Mesendoderm (in vitro differentiated cells): ENCODE results near the gene ZNF684.
A peak's percentile ranks its signal among the peaks of the same experiment; 100 is the strongest.
"Not testable (repeated sequence)": the region's sequence is repeated elsewhere in the genome, so short reads cannot be mapped to it uniquely, and the experiment has no call there.

Experiments used
- DNase-seq: peaks from one replicate; pipeline ENCODE4 v3.0.0; 2013
- H2AK5ac ChIP-seq: 2 replicates; pipeline ENCODE4 v1.6.1; 2013; ENCODE audit warnings: low read length, inconsistent platforms
- H2BK120ac ChIP-seq: 2 replicates; pipeline ENCODE4 v1.6.1; 2013; ENCODE audit warnings: low read depth, mild to moderate bottlenecking, low read length, moderate library complexity, mixed read lengths
- H2BK15ac ChIP-seq: replicated peaks from 2 replicates; pipeline ENCODE4 v1.6.1; 2013; ENCODE audit warnings: low read depth, mild to moderate bottlenecking, moderate library complexity
- H2BK5ac ChIP-seq: 2 replicates; pipeline ENCODE4 v1.6.1; 2013; ENCODE audit warnings: low read length, inconsistent platforms
- H3K18ac ChIP-seq: 2 replicates; pipeline ENCODE4 v1.6.1; 2013; ENCODE audit warnings: mild to moderate bottlenecking, low read length, mixed read lengths
- H3K23ac ChIP-seq: one replicate; pipeline ENCODE4 v1.6.1; 2013; ENCODE audit warnings: low read length
- H3K27ac ChIP-seq: 2 replicates; pipeline ENCODE4 v1.5.1; 2013; ENCODE audit warnings: low read depth, mild to moderate bottlenecking, inconsistent platforms, low read length, moderate library complexity
- H3K27me3 ChIP-seq: 2 replicates; pipeline ENCODE4 v1.6.1; 2013; ENCODE audit warnings: low read length, control low read depth, mild to moderate bottlenecking, inconsistent platforms; ENCODE audit not compliant: insufficient read depth, poor library complexity
- H3K36me3 ChIP-seq: 2 replicates; pipeline ENCODE4 v1.6.1; 2013; ENCODE audit warnings: low read length, inconsistent platforms; ENCODE audit not compliant: control insufficient read depth, insufficient read depth
- H3K4ac ChIP-seq: one replicate; pipeline ENCODE4 v1.6.1; 2013; ENCODE audit warnings: low read depth, mild to moderate bottlenecking, low read length, moderate library complexity
- H3K4me1 ChIP-seq: 2 replicates; pipeline ENCODE4 v1.6.1; 2013; ENCODE audit warnings: low read depth, low read length, inconsistent platforms; ENCODE audit not compliant: control insufficient read depth
- H3K4me2 ChIP-seq: 2 replicates; pipeline ENCODE4 v1.6.1; 2013; ENCODE audit warnings: low read length
- H3K4me3 ChIP-seq: 2 replicates; pipeline ENCODE4 v1.5.1; 2013; ENCODE audit warnings: mild to moderate bottlenecking, low read length
- H3K56ac ChIP-seq: one replicate; pipeline ENCODE4 v1.6.1; 2013; ENCODE audit warnings: low read length
- H3K79me1 ChIP-seq: 2 replicates; pipeline ENCODE4 v1.6.1; 2013; ENCODE audit warnings: low read length, inconsistent platforms
- H3K79me2 ChIP-seq: 2 replicates; pipeline ENCODE4 v1.6.1; 2013; ENCODE audit warnings: mild to moderate bottlenecking, low read length; ENCODE audit not compliant: control insufficient read depth, insufficient read depth
- H3K9ac ChIP-seq: 2 replicates; pipeline ENCODE4 v1.6.1; 2013; ENCODE audit warnings: low read length, inconsistent platforms
- H4K5ac ChIP-seq: one replicate; pipeline ENCODE4 v1.6.1; 2013; ENCODE audit warnings: low read length
- H4K8ac ChIP-seq: one replicate; pipeline ENCODE4 v1.6.1; 2013; ENCODE audit warnings: low read depth, mild to moderate bottlenecking, control low read depth, low read length, moderate library complexity
- WGBS: extraction: QIAGEN DNeasy Blood & Tissue Kit; methylation state at CpG from one replicate; pipeline ENCODE4 v1.1.7; 2013; ENCODE audit warnings: low lambda C conversion rate, missing lambda C conversion rate; ENCODE audit not compliant: insufficient coverage; ENCODE audit errors: extremely low coverage; 5-methylcytosine and 5-hydroxymethylcytosine counted together

The ZNF684 gene

DNA sequence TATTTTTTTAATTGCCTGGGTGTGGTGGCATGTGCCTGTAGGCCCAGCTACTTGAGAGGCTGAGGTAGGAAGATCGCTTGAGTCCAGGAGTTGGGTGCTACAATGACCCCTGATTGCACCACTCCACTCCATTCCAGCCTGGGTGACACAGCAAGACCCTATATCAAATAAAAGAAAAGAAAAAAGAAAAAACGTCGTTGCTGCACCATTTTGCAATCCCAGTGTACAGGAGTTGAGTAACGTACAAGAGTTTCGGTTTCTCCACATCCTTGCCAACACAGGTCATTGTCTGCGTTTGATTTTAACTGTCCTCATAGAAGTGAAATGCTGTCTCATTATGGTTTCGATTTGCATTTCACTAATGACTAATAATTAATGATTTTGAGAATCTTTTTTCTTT, 7.9 kb downstream of the ZNF684 start:
- no peak for DNase-seq
- H3K9ac ChIP-seq = no peak overlapping the region

DNA sequence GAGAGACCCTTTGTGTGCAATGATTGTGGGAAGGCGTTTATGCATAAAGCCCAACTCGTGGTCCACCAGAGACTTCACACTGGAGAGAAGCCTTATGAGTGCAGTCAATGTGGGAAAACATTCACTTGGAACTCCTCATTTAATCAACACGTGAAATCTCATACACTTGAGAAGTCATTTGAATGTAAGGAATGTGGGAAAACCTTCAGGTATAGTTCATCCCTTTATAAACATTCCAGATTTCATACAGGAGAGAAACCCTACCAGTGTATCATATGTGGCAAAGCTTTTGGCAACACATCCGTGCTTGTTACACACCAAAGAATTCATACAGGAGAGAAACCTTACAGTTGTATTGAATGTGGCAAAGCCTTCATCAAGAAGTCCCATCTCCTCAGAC, 15.5 kb downstream of the ZNF684 start:
- no peak overlapping the region for H2AK5ac ChIP-seq
- H3K79me1 ChIP-seq = no peaks in the 10 kb centered on the region
- no peak overlapping the region for H2BK5ac ChIP-seq
- no peak overlapping the region for H3K4me2 ChIP-seq
- H3K56ac ChIP-seq = no peak overlapping the region
- H3K27me3 ChIP-seq = no peaks in the 10 kb centered on the region
- no peaks in the 10 kb centered on the region for H3K79me2 ChIP-seq
- peak; percentile 8 for DNase-seq
- peak overlapping the region; percentile 10 for H3K4me3 ChIP-seq
- no peak overlapping the region for H3K9ac ChIP-seq
- WGBS = no CpG with 5 or more reads among the region's 4 CpGs
- no peak overlapping the region for H4K5ac ChIP-seq
- no peaks in the 10 kb centered on the region for H3K4me1 ChIP-seq
- no peak overlapping the region for H3K27ac ChIP-seq
- H3K4ac ChIP-seq = no peak overlapping the region
- peaks cover 4% of the 10 kb centered on the region for H3K36me3 ChIP-seq
- H3K18ac ChIP-seq = no peak overlapping the region
- H2BK15ac ChIP-seq = no peak overlapping the region
- no peak overlapping the region for H4K8ac ChIP-seq
- no peak overlapping the region for H3K23ac ChIP-seq
- no peak overlapping the region for H2BK120ac ChIP-seq

More for the DNA sequence above, 7.9 kb downstream of the ZNF684 start:
- H3K4me1 ChIP-seq = no peaks in the 10 kb centered on the region
- no peaks in the 10 kb centered on the region for H3K79me2 ChIP-seq
- H3K56ac ChIP-seq = no peak overlapping the region
- no peaks in the 10 kb centered on the region for H3K36me3 ChIP-seq
- no peak overlapping the region for H3K4me3 ChIP-seq
- no peak overlapping the region for H3K18ac ChIP-seq
- H2BK15ac ChIP-seq = no peak overlapping the region
- WGBS = no CpG with 5 or more reads among the region's 7 CpGs
- no peak overlapping the region for H4K8ac ChIP-seq
- no peak overlapping the region for H4K5ac ChIP-seq
- H3K79me1 ChIP-seq = no peaks in the 10 kb centered on the region
- H2BK120ac ChIP-seq = no peak overlapping the region
- no peak overlapping the region for H2AK5ac ChIP-seq
- H3K4me2 ChIP-seq = no peak overlapping the region
- no peak overlapping the region for H3K4ac ChIP-seq
- H3K27ac ChIP-seq = no peak overlapping the region
- H3K27me3 ChIP-seq = no peaks in the 10 kb centered on the region
- H3K23ac ChIP-seq = no peak overlapping the region
- H2BK5ac ChIP-seq = no peak overlapping the region

DNA sequence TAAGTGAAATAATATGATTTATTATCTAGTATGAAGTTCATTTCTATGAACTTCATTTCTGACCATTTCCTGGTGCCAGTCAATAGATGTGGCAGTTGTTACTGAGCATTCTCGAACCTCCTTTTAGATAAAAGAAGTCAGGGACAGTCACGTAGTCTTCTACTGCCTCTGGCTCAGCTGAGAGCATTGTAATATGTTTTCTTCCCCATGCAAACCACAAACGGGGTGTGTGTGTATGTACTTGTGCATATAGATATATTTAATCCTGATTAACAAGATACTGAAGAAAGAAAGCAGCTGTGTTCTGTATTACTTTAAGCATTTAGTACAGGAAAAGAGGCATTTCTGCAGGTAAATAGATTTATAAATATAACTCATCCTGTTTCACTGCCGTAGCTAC, 21.6 kb downstream of the ZNF684 start:
- WGBS = no CpG with 5 or more reads among the region's 4 CpGs
- no peak for DNase-seq

DNA sequence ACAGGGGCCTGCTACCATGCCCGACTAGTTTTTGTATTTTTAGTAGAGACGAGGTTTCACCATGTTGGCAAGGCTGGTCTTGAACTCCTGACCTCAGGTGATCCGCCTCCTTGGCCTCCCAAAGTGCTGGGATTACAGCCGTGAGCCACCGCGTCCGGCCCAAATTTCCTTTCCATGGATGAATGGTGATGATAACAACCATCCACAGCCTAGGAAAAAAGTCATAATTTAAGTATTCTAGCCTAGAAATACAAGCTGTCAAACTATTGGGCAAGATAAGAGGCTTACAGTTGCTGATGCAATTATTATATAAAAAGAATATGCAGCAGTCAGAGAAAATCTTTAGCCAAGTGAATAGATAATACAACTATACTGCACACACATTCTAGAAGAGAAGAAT, 23.4 kb downstream of the ZNF684 start:
- not testable (repeated sequence) for H3K18ac ChIP-seq, H2AK5ac ChIP-seq, H3K23ac ChIP-seq, H3K4ac ChIP-seq, DNase-seq, H2BK15ac ChIP-seq, H3K4me2 ChIP-seq, H2BK120ac ChIP-seq, H3K36me3 ChIP-seq, H4K8ac ChIP-seq, H2BK5ac ChIP-seq, H3K27ac ChIP-seq, H3K79me2 ChIP-seq, H3K79me1 ChIP-seq, H3K4me3 ChIP-seq, H3K4me1 ChIP-seq, H3K27me3 ChIP-seq, H3K56ac ChIP-seq, H4K5ac ChIP-seq, H3K9ac ChIP-seq
- WGBS = no CpG with 5 or more reads among the region's 7 CpGs

More for the DNA sequence above, 21.6 kb downstream of the ZNF684 start:
- Histone ChIP-seq H3K4me1 (no peaks in the 10 kb centered on the region), H3K79me1 (no peaks in the 10 kb centered on the region), H3K9ac (no peak overlapping the region), H2BK120ac (no peak overlapping the region), H3K4ac (no peak overlapping the region), H2BK15ac (no peak overlapping the region), H3K23ac (no peak overlapping the region), H2BK5ac (no peak overlapping the region), H3K18ac (no peak overlapping the region), H3K4me3 (no peak overlapping the region), H3K4me2 (no peak overlapping the region), H3K27ac (no peak overlapping the region), H2AK5ac (no peak overlapping the region), H3K27me3 (no peaks in the 10 kb centered on the region), H3K79me2 (no peaks in the 10 kb centered on the region), H4K5ac (no peak overlapping the region), H3K36me3 (no peaks in the 10 kb centered on the region), H3K56ac (no peak overlapping the region), H4K8ac (no peak overlapping the region)

DNA sequence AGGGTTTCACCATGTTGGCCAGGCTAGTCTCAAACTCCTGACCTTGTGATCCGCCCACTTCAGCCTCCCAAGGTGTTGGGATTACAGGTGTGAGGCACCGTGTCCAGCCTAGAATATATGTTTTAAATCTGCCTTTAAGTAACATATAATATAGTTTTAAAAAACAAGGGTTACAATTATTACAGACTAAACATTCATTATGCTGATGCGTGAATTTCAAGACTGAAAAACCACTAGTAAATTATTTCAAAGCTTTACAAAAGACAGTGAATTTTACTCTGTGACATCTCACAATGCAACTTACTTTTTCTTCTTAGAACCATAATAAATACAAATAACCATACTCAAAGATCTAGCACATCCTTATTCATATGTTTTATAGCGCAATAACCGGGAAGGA, 24.7 kb downstream of the ZNF684 start:
- Histone ChIP-seq H3K36me3 (no peaks in the 10 kb centered on the region), H4K8ac (no peak overlapping the region), H2BK120ac (no peak overlapping the region), H3K4me2 (no peak overlapping the region), H3K9ac (no peak overlapping the region), H3K4me3 (no peak overlapping the region), H2BK15ac (no peak overlapping the region), H2AK5ac (no peak overlapping the region), H3K23ac (no peak overlapping the region), H3K18ac (no peak overlapping the region), H3K56ac (no peak overlapping the region), H4K5ac (no peak overlapping the region), H3K79me2 (no peaks in the 10 kb centered on the region), H3K27ac (no peak overlapping the region), H3K4ac (no peak overlapping the region), H3K79me1 (no peaks in the 10 kb centered on the region), H3K4me1 (no peaks in the 10 kb centered on the region), H3K27me3 (no peaks in the 10 kb centered on the region), H2BK5ac (no peak overlapping the region)
- no CpG with 5 or more reads among the region's 5 CpGs for WGBS
- no peak for DNase-seq

DNA sequence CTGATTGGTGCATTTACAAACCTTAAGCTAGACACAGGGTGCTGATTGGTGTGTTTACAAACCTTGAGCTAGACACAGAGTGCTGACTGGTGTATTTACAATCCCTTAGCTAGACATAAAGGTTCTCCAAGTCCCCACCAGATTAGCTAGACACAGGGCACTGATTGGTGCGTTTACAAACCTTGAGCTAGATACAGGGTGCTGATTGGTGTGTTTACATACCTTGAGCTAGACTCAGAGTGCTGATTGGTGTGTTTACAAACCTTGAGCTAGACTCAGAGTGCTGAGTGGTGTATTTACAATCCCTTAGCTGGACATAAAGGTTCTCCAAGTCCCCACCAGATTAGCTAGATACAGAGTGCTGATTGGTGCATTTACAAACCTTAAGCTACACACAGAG, 26.8 kb downstream of the ZNF684 start:
- not testable (repeated sequence) for H3K4me1 ChIP-seq, H3K56ac ChIP-seq, H3K18ac ChIP-seq, H3K27ac ChIP-seq, H3K4ac ChIP-seq, H3K4me3 ChIP-seq, H3K9ac ChIP-seq, H3K4me2 ChIP-seq, H3K79me1 ChIP-seq, H3K23ac ChIP-seq, H4K8ac ChIP-seq, H2BK120ac ChIP-seq, H4K5ac ChIP-seq, H2BK15ac ChIP-seq, H2BK5ac ChIP-seq, H3K79me2 ChIP-seq, DNase-seq, H3K27me3 ChIP-seq, H2AK5ac ChIP-seq, H3K36me3 ChIP-seq
- no CpG with 5 or more reads among the region's 1 CpG for WGBS
